K562 (cell line): ENCODE results near the gene AIF1.

Experiments
- CHCHD3 ChIP-seq: fragments of 250-450 bp; sonication (Bioruptor Pico); IDR thresholded peaks from 2 replicates; pipeline ENCODE4 v2.1.2; 2022; ENCODE audit warnings: mild to moderate bottlenecking
- CTCF ChIP-seq, 3 experiments: IDR thresholded peaks in 2 of 3; conservative IDR thresholded peaks in 1 of 3; 2 replicates each; pipeline ENCODE4 v1.5.1; 2011 to 2012; ENCODE audit warnings: low read length in 3 of 3, mild to moderate bottlenecking in 3 of 3, control low read depth in 2 of 3, improper control_type of control experiment in 1 of 3, inconsistent platforms in 1 of 3, low read depth in 1 of 3, mixed read lengths in 1 of 3, moderate library complexity in 1 of 3; ENCODE audit not compliant: insufficient read depth in 2 of 3
- ERF ChIP-seq: fragments of 450-650 bp; formaldehyde crosslinking; IDR thresholded peaks from 2 replicates; pipeline ENCODE4 v1.4.0; 2020; ENCODE audit warnings: mild to moderate bottlenecking, mixed read lengths
- ESRRA ChIP-seq: fragments of 450-650 bp; IDR thresholded peaks from 2 replicates; pipeline ENCODE4 v1.6.1; 2014; ENCODE audit warnings: low read depth, mild to moderate bottlenecking, moderate library complexity, borderline replicate concordance
- KLF6 ChIP-seq: fragments of 250-450 bp; sonication (Bioruptor Pico); IDR thresholded peaks from 2 replicates; pipeline ENCODE4 v1.4.0; 2020; ENCODE audit warnings: mild to moderate bottlenecking, moderate library complexity, borderline replicate concordance
- PATZ1 ChIP-seq: fragments of 250-450 bp; sonication (Bioruptor Pico); IDR thresholded peaks from 2 replicates; pipeline ENCODE4 v1.5.0; 2020; ENCODE audit warnings: mild to moderate bottlenecking, borderline replicate concordance
- STAG1 ChIP-seq: sonication (generic); formaldehyde crosslinking; IDR thresholded peaks from 2 replicates; pipeline ENCODE4 v1.5.0; 2020; ENCODE audit warnings: missing genetic modification reagents, borderline replicate concordance
- ZNF121 ChIP-seq: sonication (generic); formaldehyde crosslinking; conservative IDR thresholded peaks from 2 replicates; pipeline ENCODE4 v1.8.0; 2022; ENCODE audit warnings: missing genetic modification reagents
- ZNF324 ChIP-seq: fragments of 250-450 bp; sonication (Bioruptor Pico); IDR thresholded peaks from 2 replicates; pipeline ENCODE4 v1.4.0; 2020; ENCODE audit warnings: mild to moderate bottlenecking
- ZZZ3 ChIP-seq: fragments of 450-650 bp; IDR thresholded peaks from 2 replicates; pipeline ENCODE4 v1.6.1; 2016; ENCODE audit warnings: antibody characterized with exemption, mild to moderate bottlenecking, moderate library complexity

- TF ChIP-seq PATZ1 (CRISPR knock-in tag) (no peak), ZZZ3 (no peak), CTCF (IDR thresholded peaks at IDR 0.05 in 2 of 3, conservative IDR thresholded peaks at IDR 0.05 in 1 of 3; ENCODE audit: insufficient read depth in 2 of 3, low read depth in 1 of 3, low read length in 3 of 3) (no peak), ZNF121 (no peak), CHCHD3 (CRISPR knock-in tag) (no peak), STAG1 (CRISPR knock-in tag) (no peak), KLF6 (CRISPR knock-in tag) (no peak), ZNF324 (no peak), ERF (CRISPR knock-in tag) (no peak), ESRRA (no peak)
These were observed 24.0 kb downstream of the AIF1 start for GRCh38 chr6:31639043-31639442.
